Transverse colon (tissue), 4 donors: Measurements from ENCODE around the gene RAB10. TPM values are rescaled to one million over a fixed set of nuclear protein-coding genes. Genes with fewer than 3 reads are reported as not detected.

Experiments used
- DNase-seq: peaks from one replicate; pipeline ENCODE4 v3.0.0-alpha.2; 2019
- H3K27ac ChIP-seq, 4 donors: fragments of 200-600 bp; sonication (generic); 2 replicates each; pipeline ENCODE4 v1.5.1; 2016 to 2018; ENCODE audit warnings: inconsistent platforms in 4 of 4
- H3K27me3 ChIP-seq: fragments of 200-600 bp; sonication (generic); 2 replicates; pipeline ENCODE4 v1.5.1; 2017; ENCODE audit warnings: inconsistent platforms
- H3K36me3 ChIP-seq, 4 donors: fragments of 200-600 bp; sonication (generic); 2 replicates each; pipeline ENCODE4 v1.5.1; 2017 to 2019; ENCODE audit warnings: inconsistent platforms in 4 of 4
- H3K4me1 ChIP-seq, 4 donors: fragments of 200-600 bp; sonication (generic); 2 replicates each; pipeline ENCODE4 v1.5.1; 2017 to 2020; ENCODE audit warnings: inconsistent platforms in 4 of 4
- H3K4me3 ChIP-seq, 4 donors: fragments of 200-600 bp; sonication (generic); 1 replicate in 1 of 4; 2 replicates in 3 of 4; pipeline versions ENCODE4 v1.5.1 to v1.6.1; 2017 to 2019; ENCODE audit warnings: inconsistent platforms in 4 of 4
- H3K9me3 ChIP-seq, 2 donors: fragments of 200-600 bp; sonication (generic); 2 replicates each; pipeline ENCODE4 v1.5.1; 2017 to 2019; ENCODE audit warnings: inconsistent platforms in 2 of 2
- CTCF ChIP-seq, 5 experiments: fragments of 200-600 bp in 3 of 5; fragments of 450-650 bp in 2 of 5; sonication (generic) in 3 of 5; IDR thresholded peaks; 1 replicate in 2 of 5; 2 replicates in 3 of 5; pipeline ENCODE4 v1.5.1; 2016 to 2017; ENCODE audit warnings: antibody characterized with exemption in 5 of 5, inconsistent platforms in 3 of 5, mild to moderate bottlenecking in 2 of 5, moderate library complexity in 1 of 5
- EP300 ChIP-seq: sonication (generic); formaldehyde crosslinking; IDR thresholded peaks from one replicate; pipeline ENCODE4 v1.6.1; 2017; ENCODE audit warnings: antibody characterized with exemption, low read depth
- POLR2A ChIP-seq: fragments of 450-650 bp; IDR thresholded peaks from one replicate; pipeline ENCODE4 v1.6.1; 2016; ENCODE audit warnings: antibody characterized with exemption, mild to moderate bottlenecking, moderate library complexity
- POLR2AphosphoS5 ChIP-seq, 3 donors: sonication (generic); formaldehyde crosslinking; IDR thresholded peaks; one replicate each; pipeline ENCODE4 v1.6.1; 2016; ENCODE audit warnings: antibody characterized with exemption in 3 of 3
- WGBS, 2 donors: methylation state at CpG; one replicate each; pipeline ENCODE4 v1.1.5; 2018; ENCODE audit warnings: low coverage in 1 of 2; 5-methylcytosine and 5-hydroxymethylcytosine counted together
- in situ Hi-C, 4 donors: fragments of 200-750 bp; cut with MboI; loops; one replicate each; pipeline versions ENCODE4 v1.15.0 to v1.15.1; 2017; ENCODE audit warnings: low sequenced_read_pairs in 3 of 4, low pct_ligation_motif_present in 1 of 4, low pct_unique_long_range_greater_than_20kb in 1 of 4
- intact Hi-C: fragments of 100-400 bp; cut with DNase I; formaldehyde crosslinking; loops from one replicate; pipeline ENCODE4 v1.15.1; 2023; ENCODE audit warnings: low total_unique reads
- total RNA-seq, 4 donors: library from RNA; depleted of rRNA; stranded (reverse); fragments of >200 nt; gene quantifications; one replicate each; pipeline ENCODE4 v1.1.0, GENCODE V29; 2016

The RAB10 gene
- total RNA-seq, 4 donors from 2014 or later = 99.5 to 150 (median 144) TPM

- peak; percentile 72 for DNase-seq
- H3K4me3 ChIP-seq = no peak overlapping the region
- H3K36me3 ChIP-seq = no peaks in the 10 kb centered on the region
- intact Hi-C loops (no loop called here), in situ Hi-C loops (no loop called here)
- TF ChIP-seq POLR2AphosphoS5 (IDR thresholded peaks at IDR 0.05) (no peak), CTCF (IDR thresholded peaks at IDR 0.05) (no peak), POLR2A (no peak), EP300 (no peak)
- H3K27me3 ChIP-seq = no peaks in the 10 kb centered on the region
- WGBS, 2 donors = 43 to 80% methylated on average over 1 to 2 of the region's 2 CpGs
- H3K27ac ChIP-seq = peak overlapping the region; percentile 48 to 69 (median 60)
- H3K4me1 ChIP-seq = peaks cover 0 to 27% (median 17%) of the 10 kb centered on the region in 4 donors
- no peaks in the 10 kb centered on the region for H3K9me3 ChIP-seq
Measured at GRCh38 chr2:26008851-26009566, 24.9 kb upstream of the RAB10 start.

GRCh38 chr2:26009567-26009963 is 24.3 kb upstream of the RAB10 start:
- Histone ChIP-seq H3K4me3 (no peak overlapping the region), H3K27me3 (no peaks in the 10 kb centered on the region), H3K4me1 (peaks cover 0 to 27% (median 17%) of the 10 kb centered on the region in 4 donors), H3K36me3 (no peaks in the 10 kb centered on the region), H3K9me3 (no peaks in the 10 kb centered on the region), H3K27ac (peak overlapping the region; percentile 48 to 69 (median 60))
- no peak for TF ChIP-seq CTCF (IDR thresholded peaks at IDR 0.05)
- TF ChIP-seq POLR2A = no peak
- TF ChIP-seq EP300 = no peak
- WGBS, 2 donors = 67 to 83% methylated on average over 2 of the region's 2 CpGs
- intact Hi-C loops = no loop called here
- in situ Hi-C loops = no loop called here
- no peak for DNase-seq

- no peak for DNase-seq
- H3K9me3 ChIP-seq = no peaks in the 10 kb centered on the region
- WGBS, 2 donors = 75 to 80% methylated on average over 2 to 3 of the region's 3 CpGs
- no peak overlapping the region for H3K27ac ChIP-seq
- intact Hi-C loops (no loop called here), in situ Hi-C loops (no loop called here)
- no peak overlapping the region for H3K4me3 ChIP-seq
- H3K36me3 ChIP-seq = no peaks in the 10 kb centered on the region
- peaks cover 0 to 27% (median 17%) of the 10 kb centered on the region in 4 donors for H3K4me1 ChIP-seq
- TF ChIP-seq POLR2AphosphoS5 (IDR thresholded peaks at IDR 0.05) (no peak), POLR2A (no peak)
- no peaks in the 10 kb centered on the region for H3K27me3 ChIP-seq
Measured at GRCh38 chr2:26010943-26011342, 22.9 kb upstream of the RAB10 start.

GRCh38 chr2:26011609-26011989 is 22.3 kb upstream of the RAB10 start:
- Histone ChIP-seq H3K9me3 (no peaks in the 10 kb centered on the region), H3K4me3 (no peak overlapping the region), H3K27ac (peak overlapping the region in 2 of 4 donors; percentile 32), H3K27me3 (no peaks in the 10 kb centered on the region), H3K4me1 (peaks cover 0 to 27% (median 17%) of the 10 kb centered on the region in 4 donors), H3K36me3 (no peaks in the 10 kb centered on the region)
- TF ChIP-seq POLR2A (no peak), CTCF (IDR thresholded peaks at IDR 0.05) (no peak), EP300 (no peak), POLR2AphosphoS5 (IDR thresholded peaks at IDR 0.05) (no peak)
- in situ Hi-C loops (no loop called here), intact Hi-C loops (no loop called here)
- DNase-seq = no peak
- WGBS, 2 donors = 68% methylated on average over 6 of the region's 6 CpGs; no CpG with 5 or more reads in 1 of the 2 donors
